ENCODE results near the gene SSC5D.

Gene SSC5D

GRCh38 chr19:55536366-55536765 lies 48.1 kb downstream of the SSC5D start:
- TF ChIP-seq CTCF (IDR thresholded peaks at IDR 0.05; ENCODE audit: control extremely low read depth, extremely low read depth, low read depth, missing control alignments) = no peak

GRCh38 chr19:55536951-55537740 lies 48.9 kb downstream of the SSC5D start, which contains the start of gene SBK2:
Gene SBK2, minus strand, starts transcription at chr19:55537133. Its CDS starts 839 bp downstream, at chr19:55536294.
- ChIA-PET CTCF (no interaction called here), POLR2A (interaction anchor here (0.5 kb wide), 1 partner anchor 851 kb away, joined by 3 read pairs; no protein-coding TSS in a partner anchor)
- DNase-seq (ENCODE audit: extremely low spot score) = no peak
- no peak for TF ChIP-seq CTCF (IDR thresholded peaks at IDR 0.05; ENCODE audit: control extremely low read depth, extremely low read depth, low read depth, missing control alignments)

More at GRCh38 chr19:55536366-55536765, 48.1 kb downstream of the SSC5D start:
- POLR2A ChIA-PET = no interaction called here
- DNase-seq (ENCODE audit: extremely low spot score) = no peak
- CTCF ChIA-PET = interaction anchor here (1.0 kb wide), 1 partner anchor 35 kb away, joined by 4 read pairs; no protein-coding TSS in a partner anchor

GRCh38 chr19:55537741-55538111 lies 49.5 kb downstream of the SSC5D start:
- TF ChIP-seq CTCF (IDR thresholded peaks at IDR 0.05; ENCODE audit: control extremely low read depth, extremely low read depth, low read depth, missing control alignments) = no peak
- ChIA-PET CTCF (no interaction called here), POLR2A (no interaction called here)
- no peak for DNase-seq (ENCODE audit: extremely low spot score)

DNA sequence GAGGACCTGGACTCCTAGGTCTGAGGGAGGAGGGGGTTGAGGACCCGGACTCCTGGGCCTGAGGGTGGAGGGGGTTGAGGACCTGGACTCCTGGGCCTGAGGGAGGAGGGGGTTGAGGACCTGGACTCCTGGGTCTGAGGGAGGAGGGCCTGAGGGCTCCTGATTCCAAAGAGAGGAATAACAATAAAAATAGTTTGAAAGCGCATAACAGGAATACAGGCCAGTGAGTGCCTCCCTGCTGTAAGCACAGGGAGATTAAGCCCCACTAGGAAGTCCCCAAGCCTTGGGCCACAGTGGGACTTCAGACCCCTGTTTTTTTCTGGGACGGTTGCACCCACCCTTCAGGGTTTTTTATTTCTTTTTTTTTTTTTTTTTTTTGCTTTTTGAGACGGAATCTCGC lies 49.9 kb downstream of the SSC5D start:
- ChIA-PET POLR2A (no interaction called here), CTCF (no interaction called here)
- DNase-seq (ENCODE audit: extremely low spot score) = no peak
- no peak for TF ChIP-seq CTCF (IDR thresholded peaks at IDR 0.05; ENCODE audit: control extremely low read depth, extremely low read depth, low read depth, missing control alignments)

DNA sequence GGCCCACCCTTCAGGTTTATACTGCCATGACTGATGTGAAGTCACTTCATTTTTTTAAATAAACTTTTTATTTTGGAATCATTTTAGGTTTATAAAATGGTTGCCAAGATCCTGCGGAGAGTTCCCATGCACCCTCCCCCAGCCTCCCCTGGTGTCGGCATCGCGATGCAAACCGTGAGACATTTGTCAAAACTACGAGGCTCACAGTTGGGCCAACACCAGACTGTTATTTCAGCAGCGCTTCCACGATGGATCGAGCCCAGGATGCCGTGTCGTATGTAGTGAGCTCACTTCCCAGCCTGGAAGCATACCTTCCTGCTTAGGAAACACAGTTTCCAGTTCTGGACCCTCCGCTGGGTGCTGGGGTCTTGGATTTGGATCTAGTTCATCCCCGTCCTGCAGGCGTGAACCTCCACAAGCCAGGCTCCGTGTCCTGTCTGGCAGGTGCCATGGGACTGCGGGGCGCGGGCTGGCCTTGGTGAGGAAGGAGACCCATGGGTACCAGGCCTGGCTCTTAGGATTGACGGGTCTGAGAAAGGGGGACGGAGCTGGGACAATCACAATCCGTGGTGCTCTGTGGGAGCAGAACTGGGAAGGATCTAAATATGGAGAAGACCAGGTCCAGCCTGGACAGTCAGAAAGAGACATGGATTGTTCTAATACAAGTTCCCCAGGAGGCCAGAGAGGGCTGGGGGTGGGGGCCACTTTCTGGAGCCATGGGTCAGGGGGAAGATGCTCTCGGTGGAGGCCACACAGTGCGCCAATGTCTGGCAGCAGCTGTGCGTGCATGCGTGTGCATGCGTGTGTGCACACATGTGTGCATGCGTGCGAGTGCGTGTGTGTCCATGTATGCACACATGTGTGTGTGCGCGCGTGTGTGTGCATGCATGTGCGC lies 51.1 kb downstream of the SSC5D start:
- no peak for DNase-seq (ENCODE audit: extremely low spot score)
- CTCF ChIA-PET = no interaction called here
- no peak for TF ChIP-seq CTCF (IDR thresholded peaks at IDR 0.05; ENCODE audit: control extremely low read depth, extremely low read depth, low read depth, missing control alignments)
- POLR2A ChIA-PET = no interaction called here

DNA sequence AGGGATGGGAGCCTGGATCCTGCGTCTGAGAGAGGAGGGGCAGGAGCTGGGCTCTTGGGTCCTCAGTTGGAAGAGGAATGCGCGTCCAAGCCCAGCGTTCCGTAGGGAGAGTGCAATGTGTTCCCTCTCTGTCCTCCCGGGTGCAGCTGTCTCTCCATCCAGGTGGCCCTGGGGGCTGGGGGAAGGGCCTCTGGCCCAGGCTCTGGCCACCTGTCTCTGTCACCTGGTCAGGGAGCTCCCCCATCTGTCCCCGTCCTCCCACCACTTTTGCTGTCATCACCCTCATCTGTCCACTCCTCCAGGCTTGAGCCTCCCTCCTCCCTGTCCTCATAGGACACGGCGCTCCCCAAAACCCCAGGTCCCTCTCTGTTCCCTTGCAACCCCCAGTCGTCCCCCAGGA lies 52.4 kb downstream of the SSC5D start:
- POLR2A ChIA-PET = no interaction called here
- CTCF ChIA-PET = interaction anchor here (1.3 kb wide), 1 partner anchor 9 kb away, joined by 3 read pairs; no protein-coding TSS in a partner anchor

More for the DNA sequence above, 52.4 kb downstream of the SSC5D start:
- TF ChIP-seq CTCF (IDR thresholded peaks at IDR 0.05; ENCODE audit: control extremely low read depth, extremely low read depth, low read depth, missing control alignments) = no peak
- DNase-seq (ENCODE audit: extremely low spot score) = no peak
